Skin of body (tissue), 1 donor: ENCODE data around the gene TSPAN3. TPM values are rescaled to one million over a fixed set of nuclear protein-coding genes. Genes with fewer than 3 reads are reported as not detected.

ENCODE experiments used
- total RNA-seq: library from RNA; depleted of rRNA; stranded (reverse); fragments of >200 nt; gene quantifications from one replicate; pipeline ENCODE4 v1.2.3, GENCODE V29; 2014

TSPAN3 gene
- total RNA-seq, 1 donor from 2014 or later = 123 TPM

Other genes with a start within 250 kb of the TSPAN3 start
- gene SCAPER, start 165.8 kb downstream of the TSPAN3 start, total RNA-seq = 29.2 TPM
- 46.0 TPM for gene RCN2, start 139.4 kb downstream of the TSPAN3 start, total RNA-seq
- gene PSTPIP1, start 76.0 kb downstream of the TSPAN3 start, total RNA-seq = 4.3 TPM